ENCODE results near the gene PDGFA. TPM values are rescaled to one million over a fixed set of nuclear protein-coding genes. Genes with fewer than 3 reads are reported as not detected.

Gene PDGFA
- total and polyA plus RNA-seq, 11 donors = 11.8 to 50.9 (median 20.3) TPM

GRCh38 chr7:494259-494687 is 25.4 kb downstream of the PDGFA start:
- peaks cover 0 to 34% (median 20%) of the 10 kb centered on the region in 9 donors for H3K36me3 ChIP-seq
- H3K27me3 ChIP-seq = no peaks in the 10 kb centered on the region
- H3K27ac ChIP-seq = no peak overlapping the region
- no peak for ATAC-seq
- TF ChIP-seq CTCF (IDR thresholded peaks at IDR 0.05) (no peak), POLR2A (IDR thresholded peaks at IDR 0.05) (no peak)
- intact Hi-C loops (cut with DNase I) = no loop called here
- H3K4me1 ChIP-seq = peaks cover 0 to 13% (median 0%) of the 10 kb centered on the region in 12 donors
- no peaks in the 10 kb centered on the region for H3K9me3 ChIP-seq
- peak in 3 of 5 donors; percentile 8 to 55 (median 24) for DNase-seq
- WGBS, 4 donors = 32 to 82% (median 74%) methylated on average over 4 to 31 of the region's 31 CpGs
- peak overlapping the region in 2 of 12 donors; percentile 10 to 18 for H3K4me3 ChIP-seq

- TF ChIP-seq POLR2A (IDR thresholded peaks at IDR 0.05) (no peak), CTCF (IDR thresholded peaks at IDR 0.05) (no peak)
- Histone ChIP-seq H3K27ac (no peak overlapping the region), H3K36me3 (peaks cover 0 to 30% (median 15%) of the 10 kb centered on the region in 9 donors), H3K4me1 (peaks cover 0 to 10% (median 0%) of the 10 kb centered on the region in 12 donors), H3K4me3 (peak overlapping the region in 2 of 12 donors; percentile 10 to 18), H3K9me3 (no peaks in the 10 kb centered on the region), H3K27me3 (no peaks in the 10 kb centered on the region)
- intact Hi-C loops (cut with DNase I) = no loop called here
- WGBS, 4 donors = 86 to 93% (median 90%) methylated on average over 7 to 55 of the region's 55 CpGs
- ATAC-seq (peak in 1 of 4 donors; percentile 4), DNase-seq (peak in 3 of 5 donors; percentile 11 to 60 (median 14))
These were observed 25.9 kb downstream of the PDGFA start for GRCh38 chr7:493661-494251.

- Histone ChIP-seq H3K27me3 (no peaks in the 10 kb centered on the region), H3K9me3 (no peaks in the 10 kb centered on the region), H3K4me3 (no peak overlapping the region), H3K4me1 (peaks cover 0 to 10% (median 0%) of the 10 kb centered on the region in 12 donors), H3K27ac (no peak overlapping the region), H3K36me3 (peaks cover 0 to 19% (median 11%) of the 10 kb centered on the region in 9 donors)
- peak in 3 of 5 donors; percentile 24 to 57 (median 33) for DNase-seq
- TF ChIP-seq POLR2A (IDR thresholded peaks at IDR 0.05) (no peak), CTCF (IDR thresholded peaks at IDR 0.05) (no peak)
- 58 to 78% (median 66%) methylated on average over 5 to 8 of the region's 8 CpGs for WGBS, 4 donors
- intact Hi-C loops (cut with DNase I) = no loop called here
- no peak for ATAC-seq
These were observed 27.0 kb downstream of the PDGFA start for GRCh38 chr7:492714-493065.

GRCh38 chr7:491958-492713 is 27.5 kb downstream of the PDGFA start:
- Histone ChIP-seq H3K27ac (no peak overlapping the region), H3K36me3 (peaks cover 0 to 15% (median 8%) of the 10 kb centered on the region in 9 donors), H3K27me3 (peaks cover 0 to 4% (median 0%) of the 10 kb centered on the region in 9 donors), H3K4me1 (peaks cover 0 to 10% (median 0%) of the 10 kb centered on the region in 12 donors), H3K4me3 (no peak overlapping the region), H3K9me3 (no peaks in the 10 kb centered on the region)
- 73 to 83% (median 78%) methylated on average over 14 to 15 of the region's 15 CpGs for WGBS, 4 donors
- DNase-seq = peak in 3 of 5 donors; percentile 18 to 43 (median 20)
- intact Hi-C loops (cut with DNase I) = no loop called here
- TF ChIP-seq POLR2A (IDR thresholded peaks at IDR 0.05) (no peak), CTCF (IDR thresholded peaks at IDR 0.05) (no peak)
- ATAC-seq = peak in 1 of 4 donors; percentile 17
